Endothelial cell of umbilical vein (primary cell): Measurements from ENCODE around the gene SYT7.

ENCODE experiments used
- CTCF ChIP-seq, 2 donors: IDR thresholded peaks; 1 replicate in 1 of 2; 2 replicates in 1 of 2; pipeline ENCODE4 v1.5.1; 2011; ENCODE audit warnings: low read length in 2 of 2, mild to moderate bottlenecking in 2 of 2, moderate library complexity in 2 of 2, control low read depth in 1 of 2, inconsistent platforms in 1 of 2, low read depth in 1 of 2; ENCODE audit not compliant: insufficient read depth in 1 of 2; ENCODE audit errors: extremely low read depth in 1 of 2
- EZH2 ChIP-seq: IDR thresholded peaks from 2 replicates; pipeline ENCODE4 v1.6.1; 2012; ENCODE audit warnings: borderline replicate concordance, low read depth, mild to moderate bottlenecking, moderate library complexity, low read length, inconsistent platforms; ENCODE audit not compliant: severe bottlenecking
- JUN ChIP-seq: IDR thresholded peaks from 2 replicates; pipeline ENCODE4 v1.6.1; 2011; ENCODE audit warnings: borderline replicate concordance, low read depth; ENCODE audit not compliant: insufficient read length, insufficient read depth
- MAX ChIP-seq: IDR thresholded peaks from 2 replicates; pipeline ENCODE4 v1.6.1; 2011; ENCODE audit not compliant: insufficient read depth, insufficient read length
- MYC ChIP-seq: IDR thresholded peaks from one replicate; pipeline ENCODE4 v1.6.1; 2011; ENCODE audit warnings: mild to moderate bottlenecking, low read depth, low read length
- POLR2A ChIP-seq: IDR thresholded peaks from 2 replicates; pipeline ENCODE4 v1.6.1; 2012; ENCODE audit warnings: low read depth, mild to moderate bottlenecking, control low read depth, low read length
- POLR2AphosphoS5 ChIP-seq: IDR thresholded peaks from 2 replicates; pipeline ENCODE4 v1.6.1; 2012; ENCODE audit warnings: low read depth, mild to moderate bottlenecking, control low read depth, low read length, moderate library complexity; ENCODE audit not compliant: insufficient read depth

DNA sequence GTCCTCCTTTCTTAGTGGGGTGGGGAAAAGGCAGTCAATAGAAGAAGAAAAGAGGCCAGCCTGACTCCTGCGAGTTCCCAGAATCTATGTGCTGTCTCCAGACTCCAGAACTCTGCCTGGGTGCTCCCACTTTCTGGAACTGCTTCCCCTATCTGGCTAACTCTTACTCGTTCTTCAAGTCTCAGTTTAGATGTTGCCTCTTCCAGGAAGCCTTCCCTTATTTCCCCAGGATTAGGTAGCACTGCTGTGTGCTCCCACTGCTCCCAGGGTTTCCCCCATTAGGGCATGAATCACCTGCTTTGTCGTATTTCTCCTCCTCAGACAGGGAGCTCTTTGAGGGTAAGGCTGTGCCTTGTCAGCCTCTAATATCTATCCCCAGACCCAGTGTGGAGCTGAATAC, 17.5 kb upstream of the SYT7 start:
- TF ChIP-seq EZH2 (no peak), CTCF (IDR thresholded peaks at IDR 0.05; ENCODE audit: extremely low read depth in 1 of 2, insufficient read depth in 1 of 2, low read depth in 1 of 2, low read length in 2 of 2) (no peak), MYC (no peak), MAX (no peak), POLR2A (no peak), JUN (no peak), POLR2AphosphoS5 (no peak)
